ENCODE results near the gene CAMK1G.

The CAMK1G gene

GRCh38 chr1:209583408-209583807 lies at the start of gene CAMK1G:
Gene CAMK1G (plus strand): TSS chr1:209583714. CDS start chr1:209594984, 11,270 bp downstream.
- no peak for DNase-seq (ENCODE audit: low read depth in 1 of 2, low spot score in 1 of 2)

GRCh38 chr1:209534496-209535250 lies 48.8 kb upstream of the CAMK1G start:
- DNase-seq (ENCODE audit: low read depth in 1 of 2, low spot score in 1 of 2), result no peak

GRCh38 chr1:209536843-209537242 lies 46.7 kb upstream of the CAMK1G start:
- no peak for DNase-seq (ENCODE audit: low read depth in 1 of 2, low spot score in 1 of 2)

- DNase-seq (ENCODE audit: low read depth in 1 of 2, low spot score in 1 of 2), result no peak
Measured at GRCh38 chr1:209537336-209538114, 46.0 kb upstream of the CAMK1G start.

GRCh38 chr1:209539576-209539975 lies 43.9 kb upstream of the CAMK1G start:
- no peak for DNase-seq (ENCODE audit: low read depth in 1 of 2, low spot score in 1 of 2)

GRCh38 chr1:209542585-209542984 lies 40.9 kb upstream of the CAMK1G start:
- no peak for DNase-seq (ENCODE audit: low read depth in 1 of 2, low spot score in 1 of 2)

- no peak for DNase-seq (ENCODE audit: low read depth in 1 of 2, low spot score in 1 of 2)
Measured at GRCh38 chr1:209544098-209544497, 39.4 kb upstream of the CAMK1G start.

GRCh38 chr1:209545423-209545822 lies 38.1 kb upstream of the CAMK1G start:
- no peak for DNase-seq (ENCODE audit: low read depth in 1 of 2, low spot score in 1 of 2)

GRCh38 chr1:209546390-209547085 lies 37.0 kb upstream of the CAMK1G start:
- DNase-seq (ENCODE audit: low read depth in 1 of 2, low spot score in 1 of 2), result no peak

- no peak for DNase-seq (ENCODE audit: low read depth in 1 of 2, low spot score in 1 of 2)
Measured at GRCh38 chr1:209547626-209548025, 35.9 kb upstream of the CAMK1G start.

- no peak for DNase-seq (ENCODE audit: low read depth in 1 of 2, low spot score in 1 of 2)
Measured at GRCh38 chr1:209549443-209550205, 33.9 kb upstream of the CAMK1G start.

GRCh38 chr1:209550519-209550918 lies 33.0 kb upstream of the CAMK1G start:
- no peak for DNase-seq (ENCODE audit: low read depth in 1 of 2, low spot score in 1 of 2)

- DNase-seq (ENCODE audit: low read depth in 1 of 2, low spot score in 1 of 2), result no peak
Measured at GRCh38 chr1:209552406-209553264, 30.9 kb upstream of the CAMK1G start.

- DNase-seq (ENCODE audit: low read depth in 1 of 2, low spot score in 1 of 2), result no peak
Measured at GRCh38 chr1:209554761-209555611, 28.5 kb upstream of the CAMK1G start.

- DNase-seq (ENCODE audit: low read depth in 1 of 2, low spot score in 1 of 2), result no peak
Measured at GRCh38 chr1:209556162-209556690, 27.3 kb upstream of the CAMK1G start.

GRCh38 chr1:209557221-209557620 lies 26.3 kb upstream of the CAMK1G start:
- DNase-seq (ENCODE audit: low read depth in 1 of 2, low spot score in 1 of 2), result no peak

GRCh38 chr1:209560529-209560928 lies 23.0 kb upstream of the CAMK1G start:
- no peak for DNase-seq (ENCODE audit: low read depth in 1 of 2, low spot score in 1 of 2)

- no peak for DNase-seq (ENCODE audit: low read depth in 1 of 2, low spot score in 1 of 2)
Measured at GRCh38 chr1:209560952-209561351, 22.6 kb upstream of the CAMK1G start.

GRCh38 chr1:209561532-209561931 lies 22.0 kb upstream of the CAMK1G start:
- no peak for DNase-seq (ENCODE audit: low read depth in 1 of 2, low spot score in 1 of 2)

Measured in activated CD4-positive, alpha-beta T cell treated with anti-CD3 and anti-CD28 coated beads, Interleukin-2, amount 50 U/mL, for 24 hours (primary cell).